Prostate gland (tissue), 1 donor: ENCODE results near the gene PTGR2.

Experiments used
- POLR2A ChIP-seq: fragments of 450-650 bp; IDR thresholded peaks from one replicate; pipeline ENCODE4 v1.6.1; 2016; ENCODE audit warnings: antibody characterized with exemption, mild to moderate bottlenecking
- POLR2AphosphoS5 ChIP-seq: sonication (generic); formaldehyde crosslinking; IDR thresholded peaks from one replicate; pipeline ENCODE4 v1.6.1; 2017; ENCODE audit warnings: antibody characterized with exemption

DNA sequence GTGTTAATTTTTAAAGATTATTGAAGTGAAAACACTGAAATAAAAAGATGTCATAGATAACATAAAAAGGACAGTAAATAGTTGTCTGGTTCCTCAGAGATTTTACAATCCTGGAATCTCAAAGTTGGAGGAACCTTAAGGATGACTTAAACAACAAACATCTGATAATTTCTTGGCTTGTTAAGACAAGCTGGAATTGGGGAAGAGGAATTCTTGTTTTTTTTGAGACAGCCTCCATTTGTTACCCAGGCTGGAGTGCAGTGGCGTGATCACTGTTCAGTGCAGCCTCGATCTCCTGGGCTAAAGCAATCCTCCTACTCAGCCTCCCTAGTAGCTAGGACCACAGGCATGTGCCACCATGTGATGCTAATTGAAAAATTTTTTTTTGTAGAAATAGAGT is 37.3 kb downstream of the PTGR2 start:
- TF ChIP-seq POLR2AphosphoS5 (no peak), POLR2A (no peak)
